ENCODE measurements around the gene MTHFD1L.

DNA sequence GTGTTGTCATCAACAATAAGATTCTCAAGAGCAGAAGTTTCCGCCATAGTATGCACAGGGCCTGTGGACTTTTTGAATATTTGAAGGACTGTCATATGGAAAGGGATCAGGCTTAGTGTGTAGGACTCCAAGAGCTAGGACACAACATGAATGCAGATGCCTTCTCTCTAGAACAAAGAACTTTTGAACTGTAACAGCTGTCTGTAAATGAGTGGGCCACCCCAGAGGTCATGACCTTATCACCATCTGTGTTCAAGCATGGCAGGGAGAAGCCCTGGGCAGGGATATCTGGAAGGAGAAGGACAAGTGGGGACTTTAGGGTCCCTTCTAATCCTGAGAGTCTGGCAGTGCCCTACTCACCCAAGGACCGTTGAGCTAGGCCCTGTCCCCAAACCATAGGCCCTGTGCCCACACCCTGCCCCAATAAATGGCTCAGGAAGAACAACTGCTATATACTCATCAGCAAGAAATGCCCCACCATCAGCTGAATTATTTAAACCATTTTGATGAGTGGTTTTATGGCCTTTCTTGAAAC lies 70.6 kb downstream of the MTHFD1L start:
- TF ChIP-seq POLR2AphosphoS5 (IDR thresholded peaks at IDR 0.05; ENCODE audit: low read depth, low read length): no peak
- TF ChIP-seq POLR2A (IDR thresholded peaks at IDR 0.05; ENCODE audit: low read depth, low read length): no peak
- TF ChIP-seq PAX5 (IDR thresholded peaks at IDR 0.05; ENCODE audit: insufficient read depth, low read length, severe bottlenecking): no peak
- TF ChIP-seq TAF1 (IDR thresholded peaks at IDR 0.05; ENCODE audit: low read depth, low read length): no peak
- TF ChIP-seq POU2F2 (IDR thresholded peaks at IDR 0.05; ENCODE audit: low read depth, low read length): no peak
- no peak for TF ChIP-seq SPI1 (IDR thresholded peaks at IDR 0.05; ENCODE audit: low read depth, low read length)

Data from GM12891 (cell line).